ENCODE measurements around the gene MATR3.

Gene MATR3

GRCh38 chr5:139275956-139276355 is 17.6 kb upstream of the MATR3 start:
- TF ChIP-seq, protein P1, sequence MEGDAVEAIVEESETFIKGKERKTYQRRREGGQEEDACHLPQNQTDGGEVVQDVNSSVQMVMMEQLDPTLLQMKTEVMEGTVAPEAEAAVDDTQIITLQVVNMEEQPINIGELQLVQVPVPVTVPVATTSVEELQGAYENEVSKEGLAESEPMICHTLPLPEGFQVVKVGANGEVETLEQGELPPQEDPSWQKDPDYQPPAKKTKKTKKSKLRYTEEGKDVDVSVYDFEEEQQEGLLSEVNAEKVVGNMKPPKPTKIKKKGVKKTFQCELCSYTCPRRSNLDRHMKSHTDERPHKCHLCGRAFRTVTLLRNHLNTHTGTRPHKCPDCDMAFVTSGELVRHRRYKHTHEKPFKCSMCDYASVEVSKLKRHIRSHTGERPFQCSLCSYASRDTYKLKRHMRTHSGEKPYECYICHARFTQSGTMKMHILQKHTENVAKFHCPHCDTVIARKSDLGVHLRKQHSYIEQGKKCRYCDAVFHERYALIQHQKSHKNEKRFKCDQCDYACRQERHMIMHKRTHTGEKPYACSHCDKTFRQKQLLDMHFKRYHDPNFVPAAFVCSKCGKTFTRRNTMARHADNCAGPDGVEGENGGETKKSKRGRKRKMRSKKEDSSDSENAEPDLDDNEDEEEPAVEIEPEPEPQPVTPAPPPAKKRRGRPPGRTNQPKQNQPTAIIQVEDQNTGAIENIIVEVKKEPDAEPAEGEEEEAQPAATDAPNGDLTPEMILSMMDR (IDR thresholded peaks at IDR 0.05) = no peak

GRCh38 chr5:139276426-139276825 is 17.1 kb upstream of the MATR3 start:
- TF ChIP-seq, protein P1 (IDR thresholded peaks at IDR 0.05) = no peak

GRCh38 chr5:139277171-139277570 is 16.4 kb upstream of the MATR3 start:
- TF ChIP-seq, protein P1 (IDR thresholded peaks at IDR 0.05) = no peak

- TF ChIP-seq, protein P1 (IDR thresholded peaks at IDR 0.05) = no peak
These were observed 14.8 kb upstream of the MATR3 start for GRCh38 chr5:139278540-139279274.

DNA sequence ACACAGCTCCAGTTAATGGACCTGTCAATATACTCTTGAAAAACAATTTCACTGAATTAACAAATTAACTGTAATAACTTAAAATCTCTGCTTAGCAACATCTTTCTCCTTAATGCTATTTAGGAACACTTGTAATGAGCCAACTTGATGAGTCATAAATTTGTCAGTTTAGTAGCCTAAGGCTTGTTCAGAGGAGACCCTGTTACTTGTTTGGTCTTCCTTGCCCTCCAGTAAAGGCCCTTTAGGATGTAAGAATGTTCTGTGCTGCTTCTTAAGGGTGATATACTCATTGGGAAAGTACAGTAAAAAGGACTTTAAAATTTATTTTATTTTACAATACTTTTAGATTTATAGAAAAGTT is 11.4 kb upstream of the MATR3 start:
- TF ChIP-seq, protein P1 (IDR thresholded peaks at IDR 0.05) = no peak

- TF ChIP-seq, protein P1 (IDR thresholded peaks at IDR 0.05) = no peak
These were observed 10.0 kb upstream of the MATR3 start for GRCh38 chr5:139283252-139284166.

GRCh38 chr5:139284295-139284694 is 9.2 kb upstream of the MATR3 start:
- TF ChIP-seq, protein P1 (IDR thresholded peaks at IDR 0.05) = no peak
